HepG2 (cell line): Measurements from ENCODE around the gene RARA. TPM values are rescaled to one million over a fixed set of nuclear protein-coding genes. Genes with fewer than 3 reads are reported as not detected.
A peak's percentile ranks its signal among the peaks of the same experiment; 100 is the strongest.

Experiments used
- AKAP8 ChIP-seq: sonication (generic); formaldehyde crosslinking; IDR thresholded peaks from 2 replicates; pipeline ENCODE4 v1.5.1; 2020; ENCODE audit warnings: mild to moderate bottlenecking, missing genetic modification reagents
- ATF2 ChIP-seq: sonication (generic); formaldehyde crosslinking; IDR thresholded peaks from 2 replicates; pipeline ENCODE4 v1.4.0; 2020; ENCODE audit warnings: missing genetic modification reagents
- CBX1 ChIP-seq: IDR thresholded peaks from one replicate; pipeline ENCODE4 v1.6.1; 2016; ENCODE audit warnings: antibody characterized with exemption, low read depth
- DMAP1 ChIP-seq: IDR thresholded peaks from 2 replicates; pipeline ENCODE4 v1.6.1; 2016
- DNMT3B ChIP-seq: conservative IDR thresholded peaks from 2 replicates; pipeline ENCODE4 v1.6.1; 2016; ENCODE audit warnings: missing biosample characterization, control low read depth
- DPF2 ChIP-seq: sonication (generic); formaldehyde crosslinking; IDR thresholded peaks from 2 replicates; pipeline ENCODE4 v1.4.0; 2020; ENCODE audit warnings: mild to moderate bottlenecking, low read depth, missing genetic modification reagents, borderline replicate concordance
- GABPA ChIP-seq, 2 experiments: IDR thresholded peaks; 2 replicates each; pipeline ENCODE4 v1.6.1; 2011 to 2016; ENCODE audit warnings: low read depth in 2 of 2, low read length in 1 of 2, missing biosample characterization in 1 of 2, missing genetic modification characterization in 1 of 2
- IRF9 ChIP-seq: sonication (generic); formaldehyde crosslinking; IDR thresholded peaks from 2 replicates; pipeline ENCODE4 v1.8.0; 2022; ENCODE audit warnings: missing genetic modification reagents, mild to moderate bottlenecking, borderline replicate concordance
- MLLT10 ChIP-seq: sonication (generic); formaldehyde crosslinking; IDR thresholded peaks from 2 replicates; pipeline ENCODE4 v1.4.0; 2020; ENCODE audit warnings: missing genetic modification reagents
- MTF2 ChIP-seq: sonication (generic); formaldehyde crosslinking; IDR thresholded peaks from 2 replicates; pipeline ENCODE4 v1.5.0; 2020; ENCODE audit warnings: missing genetic modification reagents, borderline replicate concordance
- MXD1 ChIP-seq: sonication (generic); formaldehyde crosslinking; IDR thresholded peaks from 2 replicates; pipeline ENCODE4 v1.4.0; 2020; ENCODE audit warnings: mild to moderate bottlenecking, missing genetic modification reagents
- MXD4 ChIP-seq: IDR thresholded peaks from 2 replicates; pipeline ENCODE4 v1.6.1; 2016; ENCODE audit warnings: mild to moderate bottlenecking, missing biosample characterization, missing genetic modification reagents
- RFXANK ChIP-seq: IDR thresholded peaks from 2 replicates; pipeline ENCODE4 v1.6.1; 2016
- SIX1 ChIP-seq: sonication (generic); formaldehyde crosslinking; IDR thresholded peaks from 2 replicates; pipeline ENCODE4 v1.4.0; 2020; ENCODE audit warnings: missing genetic modification reagents, borderline replicate concordance
- ZBTB2 ChIP-seq: sonication (generic); formaldehyde crosslinking; IDR thresholded peaks from 2 replicates; pipeline ENCODE4 v1.8.0; 2022; ENCODE audit warnings: low read depth, missing genetic modification reagents
- ZFP36L1 ChIP-seq: sonication (generic); formaldehyde crosslinking; IDR thresholded peaks from 2 replicates; pipeline ENCODE4 v1.8.0; 2022; ENCODE audit warnings: mild to moderate bottlenecking, missing genetic modification reagents, moderate library complexity
- ZNF30 ChIP-seq: sonication (generic); formaldehyde crosslinking; IDR thresholded peaks from 2 replicates; pipeline ENCODE4 v1.5.0; 2020; ENCODE audit warnings: mild to moderate bottlenecking, missing genetic modification reagents
- ZNF354B ChIP-seq: sonication (generic); formaldehyde crosslinking; IDR thresholded peaks from 2 replicates; pipeline ENCODE4 v1.8.0; 2022; ENCODE audit warnings: mild to moderate bottlenecking, missing genetic modification reagents
- ZNF432 ChIP-seq: sonication (generic); formaldehyde crosslinking; IDR thresholded peaks from 2 replicates; pipeline ENCODE4 v1.5.0; 2020; ENCODE audit warnings: missing genetic modification reagents, mild to moderate bottlenecking, borderline replicate concordance
- ZNF530 ChIP-seq: sonication (generic); formaldehyde crosslinking; IDR thresholded peaks from 2 replicates; pipeline ENCODE4 v1.5.0; 2020; ENCODE audit warnings: low read depth, mild to moderate bottlenecking, missing genetic modification reagents
- ZNF713 ChIP-seq: sonication (generic); formaldehyde crosslinking; IDR thresholded peaks from 2 replicates; pipeline ENCODE4 v1.4.0; 2020; ENCODE audit warnings: mild to moderate bottlenecking, missing genetic modification reagents
- ZNF816 ChIP-seq: sonication (generic); formaldehyde crosslinking; IDR thresholded peaks from 2 replicates; pipeline ENCODE4 v1.8.0; 2022; ENCODE audit warnings: missing genetic modification reagents, mild to moderate bottlenecking, borderline replicate concordance
- ZZZ3 ChIP-seq: sonication (generic); formaldehyde crosslinking; IDR thresholded peaks from 2 replicates; pipeline ENCODE4 v1.4.0; 2020; ENCODE audit warnings: missing genetic modification reagents, mild to moderate bottlenecking, borderline replicate concordance
- polyA plus RNA-seq, 8 experiments: library from polyadenylated mRNA; depleted of rRNA in 3 of 8; stranded (reverse) in 7 of 8; unstranded in 1 of 8; fragments of >200 nt; fragmentation: Illumina TruSeq in 4 of 8; extraction: Trizol in 4 of 8; gene quantifications; 2 replicates each; pipeline versions ENCODE4 v1.2.1 to v1.2.3, GENCODE V29; 2011 to 2016; ENCODE audit warnings: low read depth in 4 of 8, missing spikeins in 1 of 8, mixed read lengths in 1 of 8; ENCODE audit not compliant: insufficient read depth in 1 of 8
- total RNA-seq, 5 experiments: library from RNA; depleted of rRNA; stranded (reverse); fragments of >200 nt; fragmentation: Illumina TruSeq; extraction: Trizol; gene quantifications; 2 replicates each; pipeline ENCODE4 v1.2.3, GENCODE V29; 2016; ENCODE audit warnings: low read depth in 1 of 5
- TF ChIP-seq, protein P1 (sequence below): sonication (generic); formaldehyde crosslinking; IDR thresholded peaks from 2 replicates; pipeline ENCODE4 v1.5.1; 2020; ENCODE audit warnings: missing genetic modification reagents, mild to moderate bottlenecking, borderline replicate concordance

RARA gene
- total and polyA plus RNA-seq, 2 of the 13 experiments (the other 11 are each of a cell fraction or from before 2014, with no cell fraction given) = 6.4 to 8.6 TPM

DNA sequence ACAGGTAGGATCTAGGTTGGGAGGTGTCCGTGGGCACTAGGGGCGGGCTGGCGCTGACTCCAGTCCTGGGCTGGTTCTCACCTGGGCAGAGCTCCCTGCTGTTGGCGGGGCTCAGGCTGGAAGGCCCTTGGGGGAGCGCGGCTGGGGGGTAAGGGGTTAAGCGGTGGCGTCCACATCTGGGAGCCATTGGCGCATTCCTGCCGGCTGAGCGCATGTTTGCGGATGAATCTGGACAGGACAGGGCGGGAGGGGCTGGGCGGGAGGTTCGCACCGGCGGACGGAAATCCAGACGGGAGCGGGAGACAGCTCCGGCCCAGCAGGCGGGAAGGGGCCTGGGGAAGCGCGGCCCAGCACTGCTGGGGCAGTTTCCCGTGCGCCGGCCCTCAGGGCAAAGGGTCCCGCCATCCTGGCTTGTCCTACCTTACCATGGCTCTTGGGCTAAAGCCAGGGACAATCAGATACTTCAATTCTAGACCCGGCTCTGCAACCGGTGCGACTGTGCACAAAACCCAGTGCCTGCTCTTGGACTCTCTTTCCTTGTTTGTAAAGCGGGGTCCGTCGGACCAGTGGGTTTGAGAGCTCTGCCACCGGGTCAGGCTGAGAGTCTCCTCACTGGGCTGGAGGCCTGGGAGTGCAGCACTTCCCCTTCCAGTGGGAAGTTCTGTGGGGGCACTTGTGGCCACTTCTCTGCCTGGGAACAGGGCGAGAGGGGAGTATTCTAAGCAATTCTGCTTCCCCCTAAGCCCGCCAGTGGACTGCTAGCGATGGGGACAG is 7.8 kb downstream of the RARA start (continued):
- TF ChIP-seq ZNF530 (CRISPR knock-in tag) (no peak), GABPA (IDR thresholded peaks at IDR 0.05; ENCODE audit: low read depth, low read length) (no peak), GABPA (CRISPR knock-in tag; IDR thresholded peaks at IDR 0.05; ENCODE audit: low read depth) (peak; percentile 43; the same call in 1 of the 2 replicates), ZNF30 (CRISPR knock-in tag) (no peak), ZNF713 (CRISPR knock-in tag) (no peak), RFXANK (CRISPR knock-in tag) (0 out of 2 replicates have a peak, but pooled peaks have one; percentile 36), MXD4 (CRISPR knock-in tag) (no peak), ZNF816 (CRISPR knock-in tag) (no peak), ZBTB2 (CRISPR knock-in tag) (peak; percentile 35), MTF2 (CRISPR knock-in tag) (no peak), ZNF354B (CRISPR knock-in tag) (no peak), MXD1 (CRISPR knock-in tag) (peak; percentile 61; the same call in 1 of the 2 replicates), ZNF432 (CRISPR knock-in tag) (no peak), ZFP36L1 (CRISPR knock-in tag) (no peak), DPF2 (CRISPR knock-in tag) (peak; percentile 47; the same call in 1 of the 2 replicates), SIX1 (no peak), DNMT3B (CRISPR knock-in tag) (0 out of 2 replicates have a peak, but pooled peaks have one; percentile 8), DMAP1 (peak; percentile 64; the same call in 1 of the 2 replicates), ATF2 (CRISPR knock-in tag) (peak; percentile 91), IRF9 (CRISPR knock-in tag) (peak; percentile 50; the same call in 1 of the 2 replicates), AKAP8 (CRISPR knock-in tag) (no peak; the same call in 1 of the 2 replicates), ZZZ3 (peak; percentile 85; the same call in 1 of the 2 replicates), MLLT10 (CRISPR knock-in tag) (no peak), CBX1 (peak; percentile 79)
- TF ChIP-seq, protein P1, sequence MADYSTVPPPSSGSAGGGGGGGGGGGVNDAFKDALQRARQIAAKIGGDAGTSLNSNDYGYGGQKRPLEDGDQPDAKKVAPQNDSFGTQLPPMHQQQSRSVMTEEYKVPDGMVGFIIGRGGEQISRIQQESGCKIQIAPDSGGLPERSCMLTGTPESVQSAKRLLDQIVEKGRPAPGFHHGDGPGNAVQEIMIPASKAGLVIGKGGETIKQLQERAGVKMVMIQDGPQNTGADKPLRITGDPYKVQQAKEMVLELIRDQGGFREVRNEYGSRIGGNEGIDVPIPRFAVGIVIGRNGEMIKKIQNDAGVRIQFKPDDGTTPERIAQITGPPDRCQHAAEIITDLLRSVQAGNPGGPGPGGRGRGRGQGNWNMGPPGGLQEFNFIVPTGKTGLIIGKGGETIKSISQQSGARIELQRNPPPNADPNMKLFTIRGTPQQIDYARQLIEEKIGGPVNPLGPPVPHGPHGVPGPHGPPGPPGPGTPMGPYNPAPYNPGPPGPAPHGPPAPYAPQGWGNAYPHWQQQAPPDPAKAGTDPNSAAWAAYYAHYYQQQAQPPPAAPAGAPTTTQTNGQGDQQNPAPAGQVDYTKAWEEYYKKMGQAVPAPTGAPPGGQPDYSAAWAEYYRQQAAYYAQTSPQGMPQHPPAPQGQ (CRISPR knock-in tag) = no peak
